NOMO-1 treated with dmso at 0.1 percent for 144 hours (cell line): Measurements from ENCODE around the gene FAM234A.

ENCODE experiments used
- DNase-seq: peaks from one replicate; lab custom pipeline; 2025; ENCODE audit not compliant: unreplicated experiment; lab: John Stamatoyannopoulos, UW

FAM234A gene

DNA sequence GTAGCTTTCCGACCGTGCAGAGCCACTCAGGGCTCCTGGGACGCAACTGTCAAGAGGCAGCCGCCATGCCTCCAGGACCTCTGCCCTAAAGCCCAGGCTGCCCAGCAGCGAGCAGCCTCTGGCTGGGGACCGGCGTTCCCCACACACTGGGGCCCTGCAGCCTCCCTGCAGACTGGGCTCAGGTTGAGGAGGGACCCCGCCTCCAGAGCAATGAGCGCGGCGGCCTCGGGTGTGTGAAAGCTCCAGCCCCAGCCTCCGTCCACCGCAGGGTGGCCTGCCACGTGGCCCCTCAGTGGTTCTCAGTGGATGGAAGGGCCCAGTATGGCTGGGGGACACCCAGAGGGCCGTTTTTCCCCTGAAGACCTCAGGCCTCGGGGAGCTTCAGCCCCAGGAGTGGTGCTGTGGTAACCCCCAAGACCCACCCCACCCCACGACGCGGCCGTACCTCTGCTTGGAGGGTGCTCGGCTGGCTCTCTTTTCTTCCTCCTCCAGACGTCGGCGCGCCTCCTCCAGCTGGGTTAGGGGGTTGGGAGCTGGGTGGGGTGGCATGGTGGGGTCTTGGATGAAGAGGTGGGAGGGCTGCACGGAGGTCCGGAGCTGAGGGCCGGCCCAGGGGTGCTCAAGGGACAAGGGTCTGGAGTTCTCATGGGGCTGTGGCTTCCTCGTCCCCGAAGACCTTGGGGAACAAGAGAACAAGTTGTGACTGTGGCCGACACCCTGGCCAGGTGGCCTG lies 58.6 kb downstream of the FAM234A start:
- DNase-seq = no peak

- no peak for DNase-seq
Measured at GRCh38 chr16:296276-296675, 61.7 kb downstream of the FAM234A start.

- DNase-seq = no peak
Measured at GRCh38 chr16:296806-297510, 62.3 kb downstream of the FAM234A start.

GRCh38 chr16:297832-298231 lies 63.2 kb downstream of the FAM234A start:
- no peak for DNase-seq

GRCh38 chr16:301235-301634 lies 66.6 kb downstream of the FAM234A start:
- no peak for DNase-seq

GRCh38 chr16:301950-302349 lies 67.3 kb downstream of the FAM234A start:
- DNase-seq = no peak

GRCh38 chr16:303760-304505 lies 69.3 kb downstream of the FAM234A start:
- DNase-seq = peak; percentile 31

- DNase-seq = no peak
Measured at GRCh38 chr16:305916-306626, 71.5 kb downstream of the FAM234A start.

DNA sequence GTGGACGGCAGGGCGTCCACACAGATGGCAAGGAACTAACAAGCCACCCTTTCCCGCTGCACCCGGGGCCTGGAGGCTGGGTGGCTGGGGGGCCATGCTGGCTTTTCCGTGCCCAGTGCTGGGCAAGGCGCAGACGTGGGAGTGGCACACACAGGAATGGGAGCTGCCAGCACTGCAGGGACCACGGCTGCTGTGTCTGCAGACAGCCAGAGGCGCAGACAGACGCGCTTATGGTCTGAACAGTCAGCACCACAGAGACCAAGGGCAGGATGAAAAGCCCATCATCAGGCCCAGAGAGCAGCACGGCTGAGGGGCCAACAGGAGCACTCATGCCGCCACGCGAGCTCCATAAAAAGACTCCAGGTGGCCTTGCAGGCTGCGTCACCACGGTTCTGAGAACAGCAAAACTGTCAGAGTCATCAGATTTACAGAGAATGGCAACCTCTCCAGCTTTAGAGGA lies 72.3 kb downstream of the FAM234A start:
- DNase-seq = no peak

GRCh38 chr16:307691-308312 lies 73.2 kb downstream of the FAM234A start:
- no peak for DNase-seq

- DNase-seq = no peak
Measured at GRCh38 chr16:309476-309875, 74.9 kb downstream of the FAM234A start.

GRCh38 chr16:311725-312124 lies 77.1 kb downstream of the FAM234A start:
- no peak for DNase-seq

- DNase-seq = no peak
Measured at GRCh38 chr16:314351-314750, 79.7 kb downstream of the FAM234A start.

DNA sequence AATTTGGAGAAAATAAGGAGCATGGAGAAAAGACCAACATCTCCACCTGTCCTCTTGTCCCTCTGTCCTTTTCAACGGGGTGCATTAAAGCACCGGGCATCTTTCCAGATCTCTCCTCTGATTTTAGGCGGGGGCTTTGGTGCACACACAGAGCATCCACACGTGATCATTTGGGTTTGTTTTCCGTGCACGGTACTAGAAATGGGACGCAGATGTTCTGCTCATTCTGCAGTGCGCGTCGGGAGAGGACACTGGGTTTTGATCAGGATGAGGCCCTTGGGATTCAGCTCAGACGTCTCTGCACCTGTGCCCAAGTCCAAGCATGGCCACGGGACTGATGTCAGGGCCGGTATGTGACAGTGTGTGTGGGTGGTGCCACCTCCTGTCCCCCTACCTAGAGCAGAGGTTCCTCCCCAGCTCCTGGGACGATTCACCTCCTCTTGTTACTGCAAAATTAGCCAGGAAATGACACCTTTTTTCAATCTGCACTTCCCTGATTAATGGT lies 80.2 kb downstream of the FAM234A start:
- DNase-seq = no peak
